Bone marrow (tissue), 2 donors: ENCODE data around the gene GCK.
A peak's percentile ranks its signal among the peaks of the same experiment; 100 is the strongest.

Experiments used
- DNase-seq, 2 donors: peaks; one replicate each; lab custom pipeline; 2025; lab: John Stamatoyannopoulos, UW

The GCK gene

DNA sequence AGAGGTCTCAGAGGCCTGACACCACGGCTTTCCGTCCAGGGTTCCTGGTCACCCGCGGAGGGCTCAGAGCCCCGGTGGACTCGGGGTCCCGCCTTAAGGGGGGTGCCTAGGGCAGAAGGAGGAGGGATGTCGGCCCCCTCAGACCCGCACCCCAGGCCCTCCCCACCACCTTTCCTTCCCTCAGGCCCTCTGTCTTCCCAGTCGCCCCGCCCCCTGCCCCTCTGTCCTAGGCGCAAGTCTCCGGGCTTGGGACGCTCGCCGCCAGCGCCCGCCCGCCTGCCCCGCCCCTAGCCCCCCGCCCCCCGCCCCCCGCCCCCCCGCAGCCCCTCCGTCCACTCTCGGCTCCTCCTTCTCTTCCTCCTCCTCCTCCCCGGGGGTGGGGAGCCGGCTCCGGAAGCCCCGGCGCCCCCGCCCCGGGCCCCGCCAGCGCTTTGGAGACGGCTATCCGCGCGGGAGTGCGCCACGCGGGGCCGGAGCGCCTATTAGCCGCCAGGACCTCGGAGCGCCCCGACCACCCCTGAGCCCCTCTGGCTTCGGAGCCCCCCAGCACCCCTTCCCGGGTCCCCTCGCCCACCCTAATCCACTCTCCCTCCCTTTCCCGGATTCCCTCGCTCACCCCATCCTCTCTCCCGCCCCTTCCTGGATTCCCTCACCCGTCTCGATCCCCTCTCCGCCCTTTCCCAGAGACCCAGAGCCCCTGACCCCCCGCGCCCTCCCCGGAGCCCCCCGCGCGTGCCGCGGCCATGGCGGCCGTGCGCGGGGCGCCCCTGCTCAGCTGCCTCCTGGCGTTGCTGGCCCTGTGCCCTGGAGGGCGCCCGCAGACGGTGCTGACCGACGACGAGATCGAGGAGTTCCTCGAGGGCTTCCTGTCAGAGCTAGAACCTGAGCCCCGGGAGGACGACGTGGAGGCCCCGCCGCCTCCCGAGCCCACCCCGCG, 85.0 kb downstream of the GCK start, which contains the start of gene AEBP1:
Gene AEBP1, plus strand, starts transcription at position 423 of the 937 bp plus-strand sequence. Its CDS starts 321 bp downstream, at position 744.
- no peak for DNase-seq

DNA sequence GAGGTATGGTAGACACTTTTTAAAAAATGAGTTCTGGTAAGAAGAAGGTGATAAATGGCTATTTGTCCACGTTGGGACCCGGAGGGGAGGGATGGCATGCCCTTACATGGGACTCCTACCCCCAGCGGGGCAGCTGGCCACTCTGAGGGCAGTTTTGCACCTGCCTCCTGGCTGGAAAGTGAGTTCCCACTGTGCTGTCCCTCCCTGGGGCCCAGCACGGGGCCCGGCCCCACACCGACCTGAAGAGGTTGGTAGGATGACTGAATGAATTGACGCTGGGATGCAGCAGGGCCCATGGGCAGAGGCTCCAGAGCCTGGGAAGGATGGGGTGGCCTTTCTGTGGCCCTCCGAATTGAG, 85.7 kb downstream of the GCK start:
- DNase-seq, result no peak

DNA sequence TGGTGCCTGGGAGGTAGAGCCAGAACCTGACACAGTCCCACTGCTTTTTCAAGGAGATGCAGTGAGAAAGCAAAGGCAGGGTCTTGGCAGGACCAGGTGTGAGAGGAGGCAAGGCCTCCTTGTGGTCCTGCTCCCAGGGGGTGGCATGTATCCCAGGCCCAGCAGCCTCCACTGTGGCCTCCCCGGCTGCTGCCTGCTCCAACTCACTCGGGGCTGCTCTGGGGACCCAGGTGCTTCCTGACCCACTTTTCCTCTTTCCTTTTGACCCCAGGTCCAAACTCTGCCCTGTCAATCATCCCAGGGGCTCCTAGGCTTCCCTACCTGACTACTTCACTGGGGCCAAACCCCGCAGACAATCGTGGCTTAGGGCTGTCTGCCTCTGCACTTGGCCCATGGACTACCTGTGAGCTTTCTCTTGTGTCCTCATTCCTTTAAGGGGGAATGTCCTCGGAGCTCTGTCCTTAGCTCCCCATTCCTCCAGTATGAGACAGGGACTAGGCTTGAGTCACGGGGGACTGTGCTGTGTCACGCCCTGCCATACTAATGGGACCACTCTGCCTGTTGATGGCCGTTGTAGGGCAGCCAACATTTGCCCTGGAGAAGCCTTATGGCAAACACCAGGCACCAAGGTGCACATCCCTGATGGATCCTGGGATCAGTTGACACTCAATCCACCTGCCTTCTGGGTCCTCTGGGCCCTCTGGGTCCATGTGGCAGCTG, 86.2 kb downstream of the GCK start:
- DNase-seq, result no peak

DNA sequence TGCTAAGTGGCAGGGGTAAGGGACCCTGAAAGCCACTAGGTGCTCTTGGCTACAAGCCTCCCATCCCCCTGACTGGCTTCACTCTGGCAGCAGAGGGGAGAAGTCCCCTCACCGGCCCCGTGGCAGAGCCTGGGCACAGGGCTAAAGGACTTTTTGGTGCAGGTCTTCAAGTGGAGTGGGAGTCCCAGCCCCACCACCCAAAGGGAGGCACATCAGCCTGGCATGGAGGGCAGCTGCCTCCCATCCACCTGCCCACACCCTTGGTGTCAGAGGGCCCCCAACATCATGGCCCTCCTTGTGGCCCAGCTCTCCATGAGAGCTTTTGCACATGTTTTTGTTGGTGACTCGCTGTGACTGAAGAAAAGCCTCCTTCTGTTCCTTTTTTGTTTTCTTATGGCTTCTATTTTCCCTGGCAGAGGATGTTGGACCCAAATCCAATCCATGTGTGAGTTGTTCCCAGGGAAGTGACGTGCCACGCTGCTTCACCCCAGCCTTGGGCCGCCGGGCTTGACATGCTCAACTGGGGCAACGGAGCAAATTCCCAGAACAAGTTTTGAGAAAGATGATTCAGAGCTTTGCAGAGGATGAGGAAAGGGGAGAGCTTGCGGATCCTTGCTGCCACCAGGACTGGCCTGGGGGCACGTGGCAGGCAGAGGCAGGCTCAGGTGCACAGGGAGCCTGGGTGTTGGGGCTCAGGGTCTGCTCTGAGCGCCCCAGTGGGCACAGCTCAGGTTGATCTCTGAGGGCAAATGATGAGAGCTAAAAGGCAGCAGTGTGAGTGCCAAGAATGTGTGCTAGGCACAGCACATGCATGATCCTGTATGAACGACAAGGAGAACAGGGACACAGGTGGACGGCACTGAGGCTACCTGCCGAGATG, 87.0 kb downstream of the GCK start:
- no peak for DNase-seq

DNA sequence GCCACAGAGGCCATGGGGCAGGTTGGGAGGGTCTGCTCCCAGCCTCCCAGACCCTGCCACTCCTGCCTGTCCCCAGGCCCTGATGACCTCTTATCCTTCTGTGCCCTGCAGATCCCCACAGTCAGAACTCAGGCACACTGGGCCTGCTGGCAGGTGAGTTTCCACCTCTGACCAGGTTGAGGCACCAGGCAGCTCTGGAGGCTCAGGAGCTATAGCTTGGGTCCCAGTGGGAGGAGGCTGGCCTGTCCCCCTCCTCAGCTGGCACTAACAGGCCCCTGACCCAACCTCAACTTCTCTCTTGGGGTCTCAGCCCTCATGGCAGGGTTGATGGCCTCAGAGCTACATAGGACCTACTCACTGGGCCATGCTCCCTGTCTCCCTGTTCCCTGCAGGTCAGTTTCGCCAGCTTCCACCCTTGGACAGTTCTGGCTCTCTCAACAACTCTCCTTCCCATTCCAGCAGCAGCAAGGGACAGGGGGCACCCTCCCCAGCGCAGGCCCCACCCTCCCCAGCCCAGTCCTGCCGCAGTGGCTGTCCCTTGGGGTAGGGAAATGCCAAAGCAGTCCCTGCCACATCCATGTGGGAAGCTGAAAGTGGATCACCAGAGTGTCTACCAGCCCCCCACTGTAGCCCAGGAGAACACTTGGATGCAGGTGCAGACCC, 87.8 kb downstream of the GCK start:
- DNase-seq, result no peak

DNA sequence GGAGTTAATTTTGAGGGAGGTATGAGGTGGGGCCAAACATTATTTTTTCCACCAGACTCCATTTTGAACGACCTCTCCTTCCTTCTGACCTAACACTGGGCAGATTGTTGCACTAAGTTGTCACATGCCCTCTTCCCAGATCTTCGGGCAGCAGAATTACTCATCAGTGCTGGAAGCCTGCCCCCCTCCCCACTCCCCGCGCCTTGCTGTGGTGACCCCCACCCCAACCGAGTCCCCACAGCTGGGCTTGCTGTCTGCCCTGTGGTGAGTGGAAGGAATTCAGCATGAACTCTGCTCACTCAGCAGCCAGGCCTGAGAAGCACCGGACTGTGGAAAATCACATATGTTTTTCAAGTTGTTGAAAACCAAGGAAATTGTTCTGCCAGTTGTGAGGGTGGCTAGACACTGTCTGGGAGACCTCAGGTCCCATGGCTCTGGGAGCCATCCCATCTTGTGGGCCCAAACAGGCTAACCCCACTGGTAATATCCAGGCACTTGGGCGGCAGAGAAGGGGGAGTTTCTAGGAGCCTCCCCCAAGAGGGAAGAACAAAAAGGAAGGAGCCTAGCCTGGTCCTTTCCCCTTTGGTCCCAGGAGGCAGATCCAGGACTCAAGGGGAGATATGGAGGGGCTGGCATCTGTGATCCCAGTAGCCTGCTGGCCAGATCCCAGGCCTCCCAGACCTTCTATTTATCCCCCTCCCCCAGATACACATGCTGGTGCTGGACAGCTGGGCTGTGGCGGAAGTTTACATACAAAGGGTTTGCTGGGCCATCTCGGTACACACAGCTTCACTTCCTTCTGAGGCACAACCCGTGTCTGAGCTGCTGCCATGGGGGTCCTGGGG, 88.6 kb downstream of the GCK start:
- DNase-seq, result no peak

DNA sequence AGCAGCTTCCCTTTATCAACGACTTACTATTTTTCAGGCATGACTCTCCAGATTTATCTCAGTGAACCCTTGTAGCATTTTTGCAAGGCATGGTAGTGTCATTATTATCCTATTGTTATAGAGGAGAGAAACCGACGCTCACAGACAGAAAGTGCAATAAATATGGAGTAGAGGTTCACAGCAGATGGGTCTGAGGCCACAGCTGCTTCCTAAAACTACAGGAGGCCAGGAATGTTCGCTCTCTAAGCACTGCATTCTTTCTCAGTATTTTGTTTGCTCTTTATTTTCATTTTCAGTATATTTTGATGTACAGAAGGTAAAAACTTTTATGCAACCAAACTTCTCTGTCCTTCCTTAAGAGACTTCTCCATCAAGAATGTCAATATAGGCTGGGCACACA, 89.6 kb downstream of the GCK start:
- DNase-seq, result peak in 1 of 2 donors; percentile 43

DNA sequence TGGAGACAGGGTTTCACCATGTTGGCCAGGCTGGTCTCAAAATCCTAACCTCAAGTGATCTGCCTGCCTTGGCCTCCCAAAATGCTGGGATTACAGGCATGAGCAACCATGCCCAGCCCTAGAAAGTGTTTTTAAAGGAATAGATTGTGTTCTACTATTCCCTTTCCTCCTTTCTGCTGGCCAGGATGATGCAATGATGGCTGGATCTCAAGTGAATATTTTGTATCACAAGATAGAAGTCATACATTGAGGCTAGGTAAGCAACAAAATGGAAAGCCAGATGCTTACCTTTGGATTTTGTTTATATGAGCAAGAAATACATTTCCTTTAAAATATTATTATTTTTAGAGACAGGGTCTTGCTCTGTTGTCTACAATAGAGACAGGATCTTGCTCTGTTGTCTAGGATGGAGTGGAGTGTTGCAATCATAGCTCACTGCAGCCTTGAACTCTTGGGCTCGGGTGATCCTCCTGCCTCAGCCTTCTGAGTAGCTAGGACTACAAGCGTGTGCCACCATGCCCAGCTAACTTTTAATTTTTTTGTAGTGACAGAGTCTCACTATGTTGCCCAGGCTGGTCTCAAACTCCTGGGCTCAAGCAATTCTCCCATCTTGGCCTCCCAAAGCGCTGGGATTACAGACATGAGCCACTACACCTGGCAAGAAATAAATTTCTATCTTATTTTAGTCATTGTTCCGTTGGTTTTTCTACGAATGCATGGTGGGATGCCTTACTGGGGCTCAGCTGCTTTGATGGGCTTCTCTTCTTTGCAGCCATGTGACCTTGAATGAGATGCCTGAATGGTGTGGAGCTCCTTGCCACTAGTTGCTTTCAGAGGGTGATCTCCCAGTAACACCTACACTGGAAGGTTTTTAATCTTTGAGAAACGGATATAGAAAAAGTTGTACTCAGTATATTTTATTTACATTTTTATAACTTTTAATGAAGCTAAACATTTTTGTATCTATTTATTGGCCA, 90.9 kb downstream of the GCK start:
- no peak for DNase-seq

DNA sequence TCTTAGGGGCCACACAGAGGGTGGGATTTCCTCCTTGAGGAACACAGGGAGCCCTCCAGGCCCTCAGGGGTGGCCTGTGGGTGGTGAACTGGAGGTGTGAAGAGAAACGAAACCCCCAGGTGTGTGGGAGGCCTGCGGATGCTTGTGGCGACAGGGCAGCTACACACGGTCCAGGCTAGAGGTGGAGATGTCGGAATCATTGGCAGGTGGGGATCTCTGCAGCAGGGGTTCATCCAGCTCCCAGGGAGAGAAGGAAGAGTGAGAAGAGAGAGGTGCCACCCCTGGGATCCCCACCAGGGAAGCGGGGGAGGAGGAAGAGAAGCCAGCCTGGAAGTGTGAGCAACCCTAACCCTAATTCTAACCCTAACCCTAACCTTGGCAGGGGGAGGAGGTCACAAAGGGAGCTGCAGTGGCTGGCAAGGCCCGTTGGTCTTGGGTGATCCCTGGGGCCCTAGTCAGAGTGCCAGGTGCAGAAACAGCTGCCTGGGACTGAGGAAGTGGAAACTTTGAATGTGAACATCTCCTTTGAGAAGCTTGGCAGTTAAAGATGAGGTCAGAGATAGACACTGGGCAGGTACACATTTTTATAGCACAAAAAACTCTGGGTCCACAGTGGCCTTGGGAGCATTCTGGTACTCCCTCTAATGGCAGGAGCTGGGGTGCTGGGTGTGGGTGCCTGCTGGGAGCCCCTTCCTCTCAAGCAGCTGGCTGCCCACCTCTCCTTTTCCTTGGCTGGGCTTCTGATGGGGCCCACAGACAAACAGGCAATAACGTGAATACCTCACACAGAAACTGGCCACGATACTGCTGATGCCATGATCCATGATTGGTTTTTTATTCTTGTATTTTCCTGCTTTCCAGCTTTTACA, 91.9 kb downstream of the GCK start:
- peak in 1 of 2 donors; percentile 66 for DNase-seq

DNA sequence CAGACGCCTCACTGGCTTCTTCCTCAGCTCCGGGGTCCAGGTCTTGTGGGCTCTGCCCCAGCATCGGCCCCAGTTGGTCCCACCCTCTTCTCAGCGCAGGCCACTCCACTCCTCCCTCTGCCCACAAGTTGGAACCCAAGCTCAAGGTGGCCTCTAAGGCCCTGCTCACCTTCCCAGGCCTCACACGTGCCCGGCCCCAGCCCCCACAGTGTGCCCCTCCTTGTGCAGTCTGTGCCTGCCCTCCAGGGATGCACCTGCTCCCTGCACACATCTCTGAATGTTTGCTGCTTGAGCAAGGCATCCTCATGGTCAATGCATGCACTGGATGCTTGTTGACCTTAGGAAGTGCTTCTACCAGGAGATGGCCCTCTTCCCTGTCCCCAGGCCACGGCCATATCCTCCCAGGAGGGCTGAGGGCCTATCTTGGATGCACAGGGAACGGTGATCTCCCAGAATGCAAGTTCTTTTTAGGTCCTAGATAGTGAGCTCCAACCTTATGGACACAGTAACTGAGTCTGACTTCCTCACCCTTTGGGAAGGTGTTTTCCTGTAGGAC, 92.8 kb downstream of the GCK start:
- no peak for DNase-seq

DNA sequence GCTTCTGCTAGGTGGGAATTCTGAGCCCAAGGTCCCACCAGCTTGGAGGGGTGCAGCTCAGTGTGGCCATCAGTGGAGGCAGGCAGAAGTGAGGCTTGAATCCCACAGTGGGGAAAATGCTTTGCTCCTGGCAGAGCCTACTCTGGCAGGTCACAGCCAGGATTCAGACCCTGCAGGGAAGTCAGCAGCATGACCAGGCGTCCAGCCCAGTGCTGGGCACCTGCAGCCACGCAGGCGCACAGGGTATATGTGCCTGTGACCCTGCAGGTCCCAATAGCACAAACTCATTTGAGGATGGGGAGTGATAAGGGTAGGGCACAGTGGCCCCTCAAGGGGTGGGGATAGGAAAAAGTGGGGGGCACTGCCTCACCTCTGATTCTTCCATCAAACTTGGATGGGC, 93.5 kb downstream of the GCK start:
- no peak for DNase-seq

DNA sequence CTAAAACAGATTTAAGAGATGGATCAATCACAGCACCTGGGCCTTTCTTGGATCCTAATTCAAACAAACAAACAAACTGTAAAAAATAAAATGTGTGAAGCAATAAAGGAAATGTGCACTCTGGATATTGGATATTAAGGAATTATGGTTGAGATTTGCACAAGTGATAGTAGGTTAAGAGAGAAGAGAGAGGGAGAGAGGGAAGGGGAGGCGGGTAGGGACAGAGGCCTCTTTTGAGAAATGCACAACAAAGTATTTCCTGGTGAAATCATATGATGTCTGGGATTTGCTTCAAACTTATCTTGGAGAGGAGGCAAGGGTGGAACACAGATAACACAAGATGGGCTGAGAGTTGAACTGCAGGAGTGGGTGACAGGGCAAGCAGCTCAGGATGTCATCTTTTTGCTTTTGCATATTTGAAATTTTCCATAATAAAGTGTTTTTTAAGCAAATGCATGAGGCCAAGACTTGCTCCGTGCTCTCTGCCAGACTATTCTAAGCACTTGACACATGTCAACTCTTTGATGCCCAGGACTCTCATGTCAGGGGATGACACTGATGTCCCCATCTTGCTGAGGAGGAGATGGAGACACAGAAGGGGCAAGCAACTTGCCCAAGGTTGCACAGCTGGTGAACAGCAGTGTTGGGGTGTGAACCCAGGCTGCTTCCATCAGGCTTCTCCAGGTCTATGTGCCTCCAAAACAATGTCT, 94.2 kb downstream of the GCK start:
- DNase-seq, result no peak

DNA sequence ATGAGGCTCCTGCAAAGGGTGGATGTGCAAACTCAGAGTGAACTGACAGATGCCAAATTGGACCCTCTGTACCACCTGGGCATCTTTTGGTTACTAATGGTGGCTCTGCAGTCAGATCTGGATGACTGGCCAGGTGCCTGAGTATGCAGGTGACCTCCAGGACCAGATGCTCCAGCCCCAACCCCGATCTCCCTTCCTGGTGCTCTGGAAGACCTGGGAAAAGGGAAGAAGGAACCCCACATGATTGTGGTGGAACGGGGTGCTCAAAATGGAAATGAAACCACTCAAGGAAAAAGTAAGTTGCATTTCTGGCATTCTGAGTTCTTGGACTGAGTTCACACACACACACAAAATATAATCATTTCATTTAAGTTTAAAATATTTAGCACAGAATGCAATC, 94.9 kb downstream of the GCK start:
- DNase-seq, result no peak
